SKM-1 treated with dmso at 0.1 percent for 144 hours (cell line): ENCODE data around the gene SMARCA2.

Experiments
- DNase-seq: peaks from one replicate; lab custom pipeline; 2025; ENCODE audit not compliant: unreplicated experiment; lab: John Stamatoyannopoulos, UW

Gene SMARCA2

DNA sequence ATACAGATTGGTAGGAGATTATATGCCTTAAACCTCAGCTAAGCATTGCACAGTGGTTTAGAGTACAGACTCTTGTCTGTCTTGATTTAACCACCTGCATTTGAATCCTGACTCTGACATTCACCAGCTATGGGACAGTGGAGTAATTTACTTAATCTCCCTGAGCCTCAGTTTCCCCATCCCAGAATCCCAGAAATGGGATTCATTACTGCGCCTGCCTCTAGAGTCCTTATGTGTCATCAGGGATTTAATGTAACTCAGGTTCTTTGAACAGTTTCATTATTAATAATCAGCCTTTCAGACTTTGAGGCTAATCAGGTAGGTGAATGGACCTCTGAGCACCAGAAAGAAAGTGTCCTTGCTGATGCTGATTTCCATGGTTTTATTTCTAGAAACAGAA lies 149.1 kb downstream of the SMARCA2 start:
- DNase-seq: no peak

DNA sequence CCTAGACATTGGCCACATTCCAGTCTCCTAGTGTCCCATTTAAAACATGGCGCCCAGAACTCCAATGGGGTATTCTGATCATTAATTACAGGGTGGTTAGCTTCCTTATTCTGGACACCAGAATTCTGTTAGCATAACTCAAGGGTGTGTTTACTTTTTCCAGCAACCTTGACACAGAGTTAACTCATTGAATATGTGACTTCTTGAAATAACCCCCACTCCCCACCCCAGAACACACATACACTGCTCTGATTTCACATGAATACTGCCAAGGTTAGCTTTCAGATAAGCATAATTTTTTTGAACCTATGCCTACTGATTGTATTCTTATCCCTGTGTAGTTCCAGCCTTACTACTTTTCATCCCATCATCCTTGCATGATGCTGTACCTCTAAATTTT lies 151.1 kb downstream of the SMARCA2 start:
- no peak for DNase-seq

DNA sequence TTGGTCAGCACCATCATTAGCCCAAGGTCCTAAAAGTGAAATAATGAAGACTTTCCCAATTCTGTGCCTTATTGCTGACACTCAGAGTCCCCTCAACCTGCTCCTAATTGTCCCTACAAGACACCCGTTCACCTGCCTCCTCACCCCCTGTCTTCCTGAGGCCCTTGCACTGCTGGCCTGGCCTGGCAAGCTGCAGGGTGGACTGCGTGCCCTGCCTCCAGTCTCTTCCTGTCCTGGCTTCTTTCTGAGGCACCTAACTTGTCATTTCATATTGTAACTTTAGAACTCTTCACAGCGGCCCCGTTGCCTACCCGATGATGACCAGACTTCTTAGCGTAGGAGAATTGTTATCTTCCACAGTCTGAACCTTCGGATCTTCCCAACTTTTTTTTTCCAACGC lies 153.9 kb downstream of the SMARCA2 start:
- no peak for DNase-seq

DNA sequence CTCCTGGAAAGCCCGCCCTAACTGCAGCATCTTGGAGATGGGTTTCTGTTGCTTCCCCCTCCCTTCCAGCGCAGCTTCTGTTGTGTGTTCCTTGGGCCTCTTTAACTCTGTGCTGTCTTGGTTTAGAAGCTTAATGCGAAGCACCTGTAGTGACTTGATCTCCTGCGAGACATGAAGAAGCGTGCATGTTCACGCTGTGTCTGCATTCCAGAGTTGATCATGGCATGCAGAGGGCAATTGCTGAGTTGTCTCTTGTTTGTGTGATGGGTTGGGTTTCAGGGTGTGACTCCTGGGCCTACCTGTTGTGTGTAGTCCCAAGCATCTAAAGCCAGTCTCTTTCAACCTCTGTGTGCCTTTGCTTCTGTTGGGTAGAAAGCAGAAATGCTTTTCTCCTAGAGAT lies 155.6 kb downstream of the SMARCA2 start:
- no peak for DNase-seq

DNA sequence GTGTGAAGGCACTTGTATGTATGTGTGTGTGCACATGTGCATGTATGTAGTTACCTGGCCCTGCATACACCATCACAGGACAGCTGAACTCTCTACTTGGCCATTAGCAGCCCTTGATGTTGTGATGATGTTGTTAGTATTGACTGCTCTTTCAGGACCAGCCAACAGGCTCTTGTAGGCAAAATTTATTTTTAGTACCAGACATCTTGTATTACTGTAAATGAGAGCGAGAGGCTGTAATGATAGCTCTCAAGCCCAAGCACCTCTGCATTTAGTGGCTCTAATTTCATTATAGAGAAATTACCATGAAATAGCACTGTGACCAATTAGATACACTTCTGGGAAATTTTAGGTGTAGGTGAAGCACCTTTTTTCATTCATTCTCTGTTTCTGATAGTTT lies 158.0 kb downstream of the SMARCA2 start:
- DNase-seq: no peak

DNA sequence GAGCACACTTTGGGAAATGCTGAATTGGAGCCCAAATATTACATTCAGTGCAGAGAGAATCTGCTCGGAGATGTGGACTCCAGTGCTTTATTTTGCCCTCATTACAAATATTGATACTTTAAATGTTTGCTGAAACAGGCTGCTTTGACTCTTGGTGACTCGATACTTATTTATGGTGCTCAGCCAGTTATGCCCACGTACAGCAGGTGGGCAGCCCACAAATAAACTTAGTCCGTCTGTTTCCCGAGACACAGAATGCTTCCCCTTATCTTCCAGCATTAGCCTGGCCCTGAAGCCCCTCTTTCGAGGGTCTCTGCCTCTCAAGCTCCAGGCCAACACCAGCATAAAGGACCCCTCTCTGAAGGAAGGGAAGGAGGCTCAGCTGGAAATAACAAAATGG lies 158.7 kb downstream of the SMARCA2 start:
- no peak for DNase-seq

DNA sequence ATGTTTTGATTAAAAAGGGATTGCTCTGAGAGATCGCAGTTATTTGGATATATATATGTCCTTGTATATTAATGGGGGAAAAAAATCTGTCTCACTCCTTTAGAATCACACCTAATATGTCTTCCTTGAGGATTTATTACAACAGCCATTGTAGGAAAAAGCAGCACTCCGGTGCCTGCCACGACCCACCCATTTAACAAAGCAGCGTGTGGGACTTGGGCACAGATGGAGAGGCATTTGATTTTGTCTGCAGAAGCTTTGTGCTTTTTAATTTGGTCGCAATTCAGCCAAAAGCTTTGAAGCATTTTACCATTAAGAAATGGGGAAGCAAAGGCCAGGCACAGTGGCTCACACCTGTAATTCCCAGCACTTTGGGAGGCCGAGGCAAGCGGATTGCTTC lies 159.2 kb downstream of the SMARCA2 start:
- DNase-seq: no peak

DNA sequence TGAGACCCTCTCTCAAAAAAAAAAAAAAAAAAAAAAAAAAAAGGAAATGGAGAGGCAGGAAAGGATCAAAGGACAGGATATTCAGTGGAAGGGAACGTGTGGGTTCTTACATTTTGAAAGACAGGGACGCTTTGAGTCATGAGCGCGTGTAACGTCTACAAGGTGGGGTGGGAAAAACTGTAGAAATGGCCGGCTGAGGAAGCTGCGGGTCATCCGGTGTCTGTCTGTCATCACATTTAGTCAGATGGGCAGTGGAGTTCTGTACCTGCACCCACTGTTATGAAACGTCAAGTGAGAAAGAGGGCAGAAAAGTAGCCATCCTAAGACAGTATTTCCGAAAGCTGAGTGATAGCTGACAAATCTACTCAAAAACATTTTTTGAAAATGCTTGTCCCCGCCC lies 159.8 kb downstream of the SMARCA2 start:
- no peak for DNase-seq

DNA sequence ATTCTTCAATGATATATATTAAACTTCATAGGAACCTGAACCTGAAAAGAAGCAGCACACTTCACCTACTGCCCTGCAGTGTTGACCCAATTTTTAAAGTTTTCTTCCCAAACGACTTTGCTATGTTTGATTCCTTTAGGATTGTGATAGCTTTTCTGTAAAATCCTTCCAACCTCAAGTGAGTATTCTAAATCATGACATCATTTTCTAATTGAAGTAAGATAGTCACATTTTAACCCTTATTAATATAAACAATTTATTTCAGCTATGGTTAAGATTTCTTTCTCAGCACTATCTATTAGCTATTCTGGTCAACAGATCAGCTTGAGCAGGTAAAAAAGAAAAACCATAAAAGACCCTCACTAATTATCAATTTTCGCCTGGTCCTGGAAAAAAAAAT lies 162.0 kb downstream of the SMARCA2 start:
- DNase-seq: no peak

DNA sequence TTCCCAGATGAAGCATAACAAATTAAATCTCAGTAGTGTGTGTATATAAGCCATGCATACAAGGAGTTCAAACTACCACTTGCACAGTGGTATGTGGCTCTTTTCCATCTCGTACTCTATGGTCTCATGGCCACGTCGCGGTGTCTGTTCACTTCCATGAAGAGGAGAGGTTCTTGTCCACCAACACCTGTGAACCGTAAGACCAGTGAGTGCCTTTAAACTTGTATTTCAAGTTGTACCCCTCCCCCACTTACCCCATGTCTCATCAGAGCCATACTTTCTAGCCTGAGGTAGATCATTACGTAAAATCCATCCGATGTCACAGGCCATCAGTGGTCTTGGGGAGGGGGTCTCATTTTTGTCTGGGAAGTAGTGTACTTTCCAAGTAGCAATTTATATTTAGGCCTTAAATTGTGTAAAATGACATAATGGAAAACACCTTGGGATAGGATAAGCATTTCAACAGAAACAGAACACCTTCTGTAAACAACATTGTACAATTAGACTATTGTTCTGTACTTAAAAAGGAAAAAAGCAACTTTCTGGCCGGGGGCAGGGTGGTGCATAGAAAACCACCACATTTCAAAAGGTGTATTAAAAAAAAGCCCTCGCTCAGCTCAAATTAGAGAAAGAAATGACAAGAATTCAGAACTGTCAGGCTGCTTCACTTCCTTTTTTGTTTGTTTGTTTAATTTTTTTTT lies 163.0 kb downstream of the SMARCA2 start:
- no peak for DNase-seq

DNA sequence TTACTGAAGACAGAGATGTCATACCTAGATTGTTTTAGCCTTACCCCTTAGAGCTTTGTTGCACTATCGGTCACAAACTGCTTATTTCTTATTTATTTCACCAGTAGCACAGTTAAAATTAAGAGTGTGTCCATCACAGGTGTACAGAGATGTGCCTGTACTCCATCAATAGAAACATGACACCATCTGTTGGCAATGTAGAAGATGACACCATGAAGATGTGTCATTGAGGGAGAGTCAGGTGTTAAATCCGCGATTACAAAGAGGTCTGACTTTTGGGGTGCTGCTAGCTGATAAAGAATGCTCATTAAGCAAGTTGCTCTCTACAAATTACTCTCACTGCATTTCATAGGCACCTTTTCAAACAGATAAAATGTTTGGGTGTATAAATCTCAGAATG lies 164.4 kb downstream of the SMARCA2 start:
- DNase-seq: no peak

DNA sequence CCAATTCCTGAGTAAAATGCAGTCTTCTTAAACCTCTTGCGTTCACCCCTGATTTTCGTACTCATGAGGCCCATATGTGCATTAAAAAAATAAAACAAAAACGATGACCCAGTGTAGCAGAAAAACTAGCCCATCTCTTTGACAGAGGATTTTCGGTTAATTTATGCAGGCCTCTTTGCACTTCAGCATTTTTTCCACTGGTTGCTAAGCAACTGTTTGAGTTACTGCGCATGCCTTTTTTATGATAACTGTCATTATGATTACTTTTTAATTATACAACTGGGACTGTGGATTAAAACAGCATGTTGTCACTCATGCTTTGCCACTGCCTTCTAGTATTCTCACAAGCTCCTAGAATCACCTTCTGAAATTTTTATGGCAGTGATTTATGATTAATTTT lies 165.0 kb downstream of the SMARCA2 start:
- no peak for DNase-seq

DNA sequence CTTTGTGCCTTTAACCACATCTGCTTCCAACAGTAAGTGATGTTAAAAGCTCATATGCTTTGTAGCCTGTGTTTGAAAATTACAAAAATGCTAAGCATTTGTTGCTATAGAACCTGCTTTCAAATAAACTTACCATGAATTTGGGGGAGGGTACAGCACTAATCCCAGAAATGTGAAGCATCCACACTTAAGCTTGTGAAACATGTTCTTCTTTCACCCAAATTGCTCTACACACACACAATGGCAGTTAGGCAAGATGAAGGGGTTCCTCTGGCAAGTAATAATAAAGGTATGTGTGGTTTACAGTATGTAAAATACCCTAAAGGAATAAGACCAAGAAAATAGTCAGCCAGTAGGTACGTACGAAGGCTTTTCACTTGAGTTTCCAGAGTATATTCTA lies 165.6 kb downstream of the SMARCA2 start:
- no peak for DNase-seq

DNA sequence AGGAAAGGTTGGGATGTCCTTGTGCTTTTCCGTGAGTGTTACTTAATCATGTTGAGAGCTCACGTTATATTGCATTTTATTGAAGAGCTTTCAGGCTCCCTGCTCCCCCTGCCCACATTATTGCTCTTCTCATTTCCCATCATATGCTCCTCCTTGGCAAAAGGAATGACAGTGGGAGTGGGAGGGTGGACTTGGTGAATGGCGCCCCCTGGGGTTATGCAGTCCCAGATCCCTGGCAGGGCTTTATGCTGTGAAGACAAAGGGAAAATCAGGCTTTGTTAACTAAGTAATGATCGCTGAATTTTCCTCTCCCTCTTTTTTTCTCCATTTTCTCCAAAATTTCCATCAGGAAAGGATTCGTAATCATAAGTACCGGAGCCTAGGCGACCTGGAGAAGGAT lies 166.6 kb downstream of the SMARCA2 start:
- no peak for DNase-seq

DNA sequence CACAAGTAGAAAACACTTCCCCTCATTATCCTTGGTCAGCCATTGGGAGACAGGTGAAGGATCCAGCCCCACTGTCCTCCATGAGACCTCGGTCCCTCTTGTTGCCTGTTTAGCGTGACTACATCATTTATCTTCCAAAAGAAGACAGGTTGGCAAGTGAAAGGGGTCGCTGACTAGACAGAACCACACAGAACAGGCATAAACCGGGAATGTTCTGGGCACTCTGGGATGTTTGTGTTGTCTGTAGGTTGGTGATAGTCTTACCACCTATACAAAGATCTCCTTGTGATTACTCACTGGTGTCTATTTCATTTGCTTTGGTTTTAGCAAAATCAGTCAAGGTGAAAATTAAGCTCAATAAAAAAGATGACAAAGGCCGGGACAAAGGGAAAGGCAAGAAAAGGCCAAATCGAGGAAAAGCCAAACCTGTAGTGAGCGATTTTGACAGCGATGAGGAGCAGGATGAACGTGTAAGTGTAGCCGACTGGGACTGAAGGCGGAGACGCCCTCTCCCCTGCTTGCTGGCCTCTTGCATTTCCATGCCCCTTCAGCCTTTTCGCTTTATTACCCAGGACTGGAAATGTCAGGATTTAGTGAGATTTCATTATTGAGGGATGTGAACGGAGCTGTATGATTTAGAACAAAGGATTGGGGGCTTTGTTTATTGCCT lies 175.9 kb downstream of the SMARCA2 start:
- DNase-seq: no peak

DNA sequence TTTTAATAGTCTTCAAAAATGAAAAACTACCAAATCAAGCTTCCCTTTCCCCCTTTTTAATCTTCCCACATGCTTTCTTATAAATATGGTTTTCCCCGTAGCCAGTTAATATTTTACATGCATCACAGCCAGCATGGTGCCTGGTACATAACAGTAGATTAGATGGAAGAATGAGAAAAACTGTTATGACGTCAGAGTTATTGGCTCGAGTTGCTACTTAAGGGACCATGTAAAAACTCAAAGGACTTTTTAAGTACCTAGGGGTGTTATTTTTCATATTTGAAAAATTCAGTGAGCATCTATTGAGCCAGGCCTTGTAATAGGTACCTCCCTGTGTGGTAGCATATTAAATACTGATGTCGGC lies 176.4 kb downstream of the SMARCA2 start:
- DNase-seq: no peak

DNA sequence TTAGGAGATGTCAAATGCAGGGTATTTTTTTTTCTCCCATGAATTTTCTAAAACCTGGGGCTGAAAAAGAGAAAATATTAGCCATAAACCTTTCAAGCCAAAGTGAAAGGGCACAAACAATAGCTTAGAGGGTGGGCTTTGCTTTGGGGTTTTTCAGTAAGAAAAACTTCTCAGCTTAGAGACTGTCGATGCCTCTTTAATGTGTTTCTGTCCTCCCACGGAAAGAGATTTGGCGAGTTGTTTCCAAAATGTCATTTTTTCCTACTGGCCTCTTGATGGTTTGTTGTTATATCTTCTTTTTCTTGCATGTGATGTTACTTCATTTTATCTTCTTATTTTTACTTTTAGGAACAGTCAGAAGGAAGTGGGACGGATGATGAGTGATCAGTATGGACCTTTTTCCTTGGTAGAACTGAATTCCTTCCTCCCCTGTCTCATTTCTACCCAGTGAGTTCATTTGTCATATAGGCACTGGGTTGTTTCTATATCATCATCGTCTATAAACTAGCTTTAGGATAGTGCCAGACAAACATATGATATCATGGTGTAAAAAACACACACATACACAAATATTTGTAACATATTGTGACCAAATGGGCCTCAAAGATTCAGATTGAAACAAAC lies 177.3 kb downstream of the SMARCA2 start:
- DNase-seq: no peak

DNA sequence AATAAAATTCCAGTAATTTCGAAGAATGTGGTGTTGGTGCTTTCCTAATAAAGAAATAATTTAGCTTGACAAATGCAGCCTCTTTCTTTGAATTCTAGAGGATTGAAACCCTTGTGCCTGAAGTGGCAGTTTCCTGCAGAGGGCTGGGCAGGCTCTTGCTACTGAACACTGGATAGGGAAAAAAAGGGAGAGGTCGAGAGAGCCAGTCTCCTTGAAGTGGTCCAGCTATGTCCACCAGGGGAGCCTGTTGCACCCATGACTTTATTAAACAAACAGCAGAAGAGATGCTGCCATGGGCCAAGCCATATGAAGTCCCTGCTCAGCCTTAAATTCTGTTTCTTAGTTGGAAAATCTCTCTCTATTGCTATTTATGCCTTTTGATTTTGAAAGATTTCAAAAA lies 178.4 kb downstream of the SMARCA2 start:
- DNase-seq: no peak

DNA sequence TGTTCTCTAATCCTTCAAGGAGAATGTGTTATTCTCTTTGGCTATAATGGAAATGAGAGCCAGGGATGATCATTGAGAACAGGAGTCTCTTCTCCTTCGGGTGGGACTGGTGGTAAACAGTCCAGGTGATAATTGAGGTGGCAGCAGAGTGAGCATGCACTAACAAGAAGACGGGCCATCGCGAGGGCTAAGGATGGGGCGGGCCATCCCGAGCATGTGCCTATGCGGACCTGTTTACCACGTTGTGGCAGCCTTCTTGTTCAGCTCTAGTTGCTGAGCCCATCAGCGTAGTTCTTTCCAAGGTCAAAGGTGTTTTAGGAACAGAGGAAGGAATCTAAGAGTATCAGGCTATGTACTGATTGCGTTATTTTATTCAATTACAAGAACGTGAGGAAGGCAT lies 180.1 kb downstream of the SMARCA2 start:
- DNase-seq: no peak

DNA sequence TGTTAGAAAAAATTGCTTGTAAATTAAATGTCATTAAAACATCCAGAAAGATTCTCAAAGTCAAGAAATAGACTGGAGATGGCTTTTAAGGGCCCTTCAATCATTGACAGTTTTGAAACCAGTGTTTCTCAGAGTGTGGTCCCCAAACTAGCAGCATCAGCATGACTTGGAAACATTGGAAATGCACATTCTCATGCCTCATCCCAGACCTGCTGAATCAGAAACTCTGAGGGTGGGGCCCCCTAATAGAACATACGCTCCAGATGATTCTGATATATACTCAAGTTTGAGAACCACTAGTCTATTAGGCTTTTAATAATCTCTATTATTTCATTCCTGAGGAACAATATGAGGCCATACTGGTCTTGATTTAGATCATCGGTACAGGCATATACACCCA lies 181.6 kb downstream of the SMARCA2 start:
- DNase-seq: no peak

DNA sequence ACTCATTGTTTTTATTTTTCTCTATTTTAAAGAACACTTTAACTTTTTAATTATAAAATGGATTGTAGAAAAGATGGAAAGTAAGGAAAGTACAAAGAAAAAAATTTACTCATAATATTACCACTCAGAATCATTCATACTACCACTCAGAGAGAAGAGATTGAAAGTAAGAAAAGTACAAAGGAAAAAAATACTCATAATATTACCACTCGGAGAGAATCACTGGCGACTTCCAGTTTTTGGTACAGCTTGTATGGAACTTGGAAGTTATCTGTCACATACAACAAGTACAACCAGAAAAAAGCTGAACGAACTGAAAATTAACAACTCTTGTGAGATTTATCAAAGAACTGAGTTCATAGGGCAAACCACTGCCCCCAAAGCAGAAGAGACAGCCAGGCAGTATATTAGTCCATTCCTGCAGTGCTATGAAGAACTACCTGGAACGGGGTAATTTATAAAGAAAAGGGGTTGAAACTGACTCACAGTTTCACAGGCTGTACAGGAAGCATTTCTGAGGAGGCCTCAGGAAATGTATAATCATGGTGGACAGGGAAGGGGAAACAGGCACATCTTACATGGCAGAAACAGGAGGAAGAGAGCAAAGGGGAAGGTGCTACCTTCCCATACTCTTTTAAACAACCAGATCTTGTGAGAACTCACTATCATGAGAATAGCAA lies 183.9 kb downstream of the SMARCA2 start:
- peak; percentile 3 for DNase-seq
